PC-3 (cell line): ENCODE measurements around the gene MATN1. TPM values are rescaled to one million over a fixed set of nuclear protein-coding genes. Genes with fewer than 3 reads are reported as not detected.

ENCODE experiments used
- ATAC-seq: fragments of 200-7000 bp; cut with Tn5 transposase; 2 replicates; pipeline ENCODE4 v1.9.1; 2020; ENCODE audit warnings: mild to moderate bottlenecking, moderate library complexity
- BruUV-seq: library from RNA; stranded (reverse); fragments of 400-500 nt; replicated peaks from 2 replicates; lab custom pipeline; 2021; lab: Mats Ljungman, UMichigan
- CTCF ChIA-PET: fragments of 300-600 bp; sonication (Branson Sonifier 250); formaldehyde crosslinking; loops from one replicate; lab custom pipeline; 2022; ENCODE audit warnings: antibody characterized with exemption; lab: Charles Lee
- POLR2A ChIA-PET: fragments of 300-600 bp; sonication (Branson Sonifier 250); formaldehyde crosslinking; loops from one replicate; lab custom pipeline; 2022; ENCODE audit warnings: antibody characterized with exemption; ENCODE audit not compliant: unreplicated experiment; lab: Charles Lee
- DNase-seq: peaks from one replicate; pipeline ENCODE4 v3.0.0-alpha.2; 2015
- H2AFZ ChIP-seq: fragments of 300-600 bp; sonication (generic); 2 replicates; pipeline ENCODE4 v1.6.0; 2016; ENCODE audit warnings: antibody characterized with exemption, low read length
- H3F3A ChIP-seq: fragments of 300-600 bp; sonication (generic); one replicate; pipeline ENCODE4 v1.6.0; 2017; ENCODE audit warnings: antibody characterized with exemption, low read length, control low read depth, mild to moderate bottlenecking; ENCODE audit not compliant: unreplicated experiment
- H3K27ac ChIP-seq: fragments of 300-600 bp; sonication (generic); 2 replicates; pipeline ENCODE4 v1.5.1; 2016; ENCODE audit warnings: mild to moderate bottlenecking, low read length
- H3K27me3 ChIP-seq: fragments of 300-600 bp; sonication (generic); 2 replicates; pipeline ENCODE4 v1.6.1; 2016; ENCODE audit warnings: low read length, mixed read lengths
- H3K36me3 ChIP-seq: fragments of 300-600 bp; sonication (generic); 2 replicates; pipeline ENCODE4 v1.6.1; 2016; ENCODE audit warnings: low read depth, mixed run types, low read length, mixed read lengths
- H3K4me1 ChIP-seq: fragments of 300-600 bp; sonication (generic); 2 replicates; pipeline ENCODE4 v1.5.1; 2016; ENCODE audit warnings: low read length; ENCODE audit not compliant: insufficient read depth
- H3K4me2 ChIP-seq: fragments of 300-600 bp; sonication (generic); 2 replicates; pipeline ENCODE4 v1.6.0; 2016; ENCODE audit warnings: low read length
- H3K4me3 ChIP-seq: fragments of 300-600 bp; sonication (generic); 2 replicates; pipeline ENCODE4 v1.5.1; 2016; ENCODE audit warnings: mild to moderate bottlenecking, low read length, mixed read lengths
- H3K79me2 ChIP-seq: fragments of 300-600 bp; sonication (generic); 2 replicates; pipeline ENCODE4 v1.6.1; 2017; ENCODE audit warnings: low read length, mixed read lengths
- H3K9ac ChIP-seq: fragments of 300-600 bp; sonication (generic); 2 replicates; pipeline ENCODE4 v1.6.0; 2016; ENCODE audit warnings: mild to moderate bottlenecking, low read length
- H3K9me2 ChIP-seq: fragments of 300-600 bp; sonication (generic); replicated peaks from 2 replicates; pipeline ENCODE4 v1.6.1; 2016; ENCODE audit warnings: mixed run types, low read length, mixed read lengths
- H3K9me3 ChIP-seq: fragments of 300-600 bp; sonication (generic); 2 replicates; pipeline ENCODE4 v1.6.1; 2016; ENCODE audit warnings: low read length, mixed read lengths
- H4K20me1 ChIP-seq: fragments of 300-600 bp; sonication (generic); 2 replicates; pipeline ENCODE4 v1.6.1; 2016; ENCODE audit warnings: low read length, mixed read lengths
- CTCF ChIP-seq: fragments of 300-600 bp; sonication (generic); conservative IDR thresholded peaks from 2 replicates; pipeline ENCODE4 v1.5.1; 2017; ENCODE audit warnings: antibody characterized with exemption, low read depth, mild to moderate bottlenecking, low read length
- EZH2 ChIP-seq: fragments of 300-600 bp; sonication (generic); IDR thresholded peaks from one replicate; pipeline ENCODE4 v1.6.1; 2017; ENCODE audit warnings: antibody characterized with exemption, mild to moderate bottlenecking, low read length; ENCODE audit not compliant: unreplicated experiment
- EZH2phosphoT487 ChIP-seq: fragments of 300-600 bp; sonication (generic); IDR thresholded peaks from 2 replicates; pipeline ENCODE4 v1.6.1; 2018; ENCODE audit warnings: mild to moderate bottlenecking, antibody characterized with exemption, low read length, borderline replicate concordance
- intact Hi-C: fragments of 100-400 bp; cut with micrococcal nuclease; formaldehyde crosslinking; loops from 2 replicates; pipeline ENCODE4 v1.9.0; 2023
- total RNA-seq: library from RNA; depleted of rRNA; stranded (reverse); fragments of >200 nt; gene quantifications from 2 replicates; pipeline ENCODE4 v1.2.3, GENCODE V29; 2014

MATN1 gene
- total RNA-seq, 1 experiment from 2014 or later = not detected

GRCh38 chr1:30765556-30766434 lies 42.4 kb upstream of the MATN1 start:
- TF ChIP-seq EZH2phosphoT487 (no peak), CTCF (no peak), EZH2 (no peak)
- no TSS peak for BruUV-seq
- intact Hi-C loops = no loop called here
- ChIA-PET POLR2A (no interaction called here), CTCF (no interaction called here)
- no peaks in the 10 kb centered on the region for H3F3A ChIP-seq
- no peak overlapping the region for H3K9ac ChIP-seq
- no peaks in the 10 kb centered on the region for H4K20me1 ChIP-seq
- no peaks in the 10 kb centered on the region for H3K9me2 ChIP-seq
- H3K4me2 ChIP-seq = no peak overlapping the region
- no peaks in the 10 kb centered on the region for H3K79me2 ChIP-seq
- H3K9me3 ChIP-seq = no peaks in the 10 kb centered on the region
- no peaks in the 10 kb centered on the region for H3K36me3 ChIP-seq
- no peaks in the 10 kb centered on the region for H3K27me3 ChIP-seq
- H3K4me3 ChIP-seq = no peak overlapping the region
- no peak overlapping the region for H2AFZ ChIP-seq
- no peaks in the 10 kb centered on the region for H3K4me1 ChIP-seq
- no peak for DNase-seq
- no peak for ATAC-seq
- H3K27ac ChIP-seq = no peak overlapping the region

DNA sequence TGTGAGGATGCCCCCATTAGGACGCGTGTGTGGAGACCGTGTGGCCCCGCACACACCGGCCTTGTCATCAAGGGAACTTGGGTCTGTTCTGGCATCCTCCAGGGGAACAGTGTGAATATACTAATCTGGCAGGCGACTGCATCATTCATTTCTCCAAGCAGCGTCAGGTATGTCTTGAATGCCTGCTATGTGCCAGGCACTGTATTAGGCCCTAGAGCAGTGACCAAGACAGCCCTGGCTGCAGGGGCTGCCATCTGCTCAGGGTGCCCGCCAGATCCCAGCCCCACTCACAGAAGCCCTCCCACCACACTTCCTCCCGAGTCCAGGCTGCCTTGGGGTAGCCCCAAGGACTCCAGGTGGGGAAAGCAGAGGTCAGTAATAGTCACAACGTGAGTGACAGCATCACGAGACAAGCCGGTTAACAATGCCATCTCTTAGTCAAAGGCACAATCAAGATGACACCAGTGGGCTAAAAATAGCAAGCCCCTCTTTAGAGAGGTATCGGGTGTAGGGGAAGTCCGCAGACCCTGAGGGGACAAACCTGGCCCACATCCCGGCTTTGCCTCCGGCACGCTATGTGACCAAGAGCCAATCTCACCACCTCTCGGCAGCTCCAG lies 41.7 kb upstream of the MATN1 start:
- Histone ChIP-seq H4K20me1 (no peaks in the 10 kb centered on the region), H3K4me1 (no peaks in the 10 kb centered on the region), H3K9me2 (no peaks in the 10 kb centered on the region), H3K9ac (no peak overlapping the region), H3K79me2 (no peaks in the 10 kb centered on the region), H3K27me3 (no peaks in the 10 kb centered on the region), H3K27ac (no peak overlapping the region), H3K4me2 (no peak overlapping the region), H3F3A (no peaks in the 10 kb centered on the region), H3K36me3 (no peaks in the 10 kb centered on the region), H3K4me3 (no peak overlapping the region), H3K9me3 (no peaks in the 10 kb centered on the region), H2AFZ (no peak overlapping the region)
- ATAC-seq = no peak
- intact Hi-C loops = no loop called here
- TF ChIP-seq EZH2 (no peak), CTCF (no peak), EZH2phosphoT487 (no peak)
- no TSS peak for BruUV-seq
- ChIA-PET POLR2A (no interaction called here), CTCF (no interaction called here)
- DNase-seq = no peak

GRCh38 chr1:30764396-30764795 lies 41.0 kb upstream of the MATN1 start:
- no peaks in the 10 kb centered on the region for H3F3A ChIP-seq
- H2AFZ ChIP-seq = no peak overlapping the region
- DNase-seq (no peak), ATAC-seq (no peak)
- H3K9me3 ChIP-seq = no peaks in the 10 kb centered on the region
- TF ChIP-seq EZH2 (no peak), EZH2phosphoT487 (no peak)
- H3K4me3 ChIP-seq = no peak overlapping the region
- no peaks in the 10 kb centered on the region for H4K20me1 ChIP-seq
- H3K4me2 ChIP-seq = no peak overlapping the region
- POLR2A ChIA-PET = no interaction called here
- H3K27ac ChIP-seq = no peak overlapping the region
- H3K9ac ChIP-seq = no peak overlapping the region
- no peaks in the 10 kb centered on the region for H3K36me3 ChIP-seq
- no peaks in the 10 kb centered on the region for H3K4me1 ChIP-seq
- H3K79me2 ChIP-seq = no peaks in the 10 kb centered on the region
- no peaks in the 10 kb centered on the region for H3K9me2 ChIP-seq
- CTCF ChIA-PET = no interaction called here
- H3K27me3 ChIP-seq = no peaks in the 10 kb centered on the region
- BruUV-seq = no TSS peak
- intact Hi-C loops = no loop called here
